ENCODE measurements around the gene LEMD2. TPM values are rescaled to one million over a fixed set of nuclear protein-coding genes. Genes with fewer than 3 reads are reported as not detected.

Gene LEMD2
- total RNA-seq, 1 donor from 2014 or later: 61.5 TPM

- H3K4me1 ChIP-seq: no peaks in the 10 kb centered on the region
- ATAC-seq (no peak), DNase-seq (no peak)
- H3K4me3 ChIP-seq: no peak overlapping the region
- peaks cover 25% of the 10 kb centered on the region for H3K27me3 ChIP-seq
- TF ChIP-seq CTCF (IDR thresholded peaks at IDR 0.05): no peak
- intact Hi-C loops (cut with DNase I): no loop called here
- no peaks in the 10 kb centered on the region for H3K9me3 ChIP-seq
- no peak overlapping the region for H3K27ac ChIP-seq
- no peaks in the 10 kb centered on the region for H3K36me3 ChIP-seq
These were observed 8.9 kb upstream of the LEMD2 start for GRCh38 chr6:33797626-33798342.

- Histone ChIP-seq H3K9me3 (no peaks in the 10 kb centered on the region), H3K36me3 (no peaks in the 10 kb centered on the region), H3K4me3 (no peak overlapping the region), H3K27me3 (peaks cover 18% of the 10 kb centered on the region), H3K4me1 (no peaks in the 10 kb centered on the region), H3K27ac (no peak overlapping the region)
- TF ChIP-seq CTCF (IDR thresholded peaks at IDR 0.05): no peak
- ATAC-seq (no peak), DNase-seq (no peak)
- intact Hi-C loops (cut with DNase I): no loop called here
These were observed 6.1 kb upstream of the LEMD2 start for GRCh38 chr6:33794910-33795623.

GRCh38 chr6:33792981-33793380 is 4.1 kb upstream of the LEMD2 start:
- no peaks in the 10 kb centered on the region for H3K9me3 ChIP-seq
- DNase-seq (no peak), ATAC-seq (no peak)
- no peak overlapping the region for H3K4me3 ChIP-seq
- no peak overlapping the region for H3K27ac ChIP-seq
- peaks cover 2% of the 10 kb centered on the region for H3K27me3 ChIP-seq
- no peaks in the 10 kb centered on the region for H3K4me1 ChIP-seq
- TF ChIP-seq CTCF (IDR thresholded peaks at IDR 0.05): no peak
- intact Hi-C loops (cut with DNase I): no loop called here
- no peaks in the 10 kb centered on the region for H3K36me3 ChIP-seq

GRCh38 chr6:33791620-33792019 is 2.7 kb upstream of the LEMD2 start:
- H3K4me3 ChIP-seq: no peak overlapping the region
- no peaks in the 10 kb centered on the region for H3K27me3 ChIP-seq
- no peaks in the 10 kb centered on the region for H3K36me3 ChIP-seq
- TF ChIP-seq CTCF (IDR thresholded peaks at IDR 0.05): no peak
- no peaks in the 10 kb centered on the region for H3K9me3 ChIP-seq
- ATAC-seq (no peak), DNase-seq (no peak)
- peaks cover 13% of the 10 kb centered on the region for H3K4me1 ChIP-seq
- no peak overlapping the region for H3K27ac ChIP-seq
- intact Hi-C loops (cut with DNase I): no loop called here

- Histone ChIP-seq H3K27me3 (no peaks in the 10 kb centered on the region), H3K9me3 (no peaks in the 10 kb centered on the region), H3K4me1 (peaks cover 20% of the 10 kb centered on the region), H3K4me3 (no peak overlapping the region), H3K27ac (no peak overlapping the region), H3K36me3 (no peaks in the 10 kb centered on the region)
- no peak for DNase-seq
- no peak for ATAC-seq
- TF ChIP-seq CTCF (IDR thresholded peaks at IDR 0.05): no peak
- intact Hi-C loops (cut with DNase I): no loop called here
These were observed 2.0 kb upstream of the LEMD2 start for GRCh38 chr6:33790910-33791309.
